Measurements from ENCODE around the gene MAP4.
"Not testable (repeated sequence)": the region's sequence is repeated elsewhere in the genome, so short reads cannot be mapped to it uniquely, and the experiment has no call there.

MAP4 gene, protein sequence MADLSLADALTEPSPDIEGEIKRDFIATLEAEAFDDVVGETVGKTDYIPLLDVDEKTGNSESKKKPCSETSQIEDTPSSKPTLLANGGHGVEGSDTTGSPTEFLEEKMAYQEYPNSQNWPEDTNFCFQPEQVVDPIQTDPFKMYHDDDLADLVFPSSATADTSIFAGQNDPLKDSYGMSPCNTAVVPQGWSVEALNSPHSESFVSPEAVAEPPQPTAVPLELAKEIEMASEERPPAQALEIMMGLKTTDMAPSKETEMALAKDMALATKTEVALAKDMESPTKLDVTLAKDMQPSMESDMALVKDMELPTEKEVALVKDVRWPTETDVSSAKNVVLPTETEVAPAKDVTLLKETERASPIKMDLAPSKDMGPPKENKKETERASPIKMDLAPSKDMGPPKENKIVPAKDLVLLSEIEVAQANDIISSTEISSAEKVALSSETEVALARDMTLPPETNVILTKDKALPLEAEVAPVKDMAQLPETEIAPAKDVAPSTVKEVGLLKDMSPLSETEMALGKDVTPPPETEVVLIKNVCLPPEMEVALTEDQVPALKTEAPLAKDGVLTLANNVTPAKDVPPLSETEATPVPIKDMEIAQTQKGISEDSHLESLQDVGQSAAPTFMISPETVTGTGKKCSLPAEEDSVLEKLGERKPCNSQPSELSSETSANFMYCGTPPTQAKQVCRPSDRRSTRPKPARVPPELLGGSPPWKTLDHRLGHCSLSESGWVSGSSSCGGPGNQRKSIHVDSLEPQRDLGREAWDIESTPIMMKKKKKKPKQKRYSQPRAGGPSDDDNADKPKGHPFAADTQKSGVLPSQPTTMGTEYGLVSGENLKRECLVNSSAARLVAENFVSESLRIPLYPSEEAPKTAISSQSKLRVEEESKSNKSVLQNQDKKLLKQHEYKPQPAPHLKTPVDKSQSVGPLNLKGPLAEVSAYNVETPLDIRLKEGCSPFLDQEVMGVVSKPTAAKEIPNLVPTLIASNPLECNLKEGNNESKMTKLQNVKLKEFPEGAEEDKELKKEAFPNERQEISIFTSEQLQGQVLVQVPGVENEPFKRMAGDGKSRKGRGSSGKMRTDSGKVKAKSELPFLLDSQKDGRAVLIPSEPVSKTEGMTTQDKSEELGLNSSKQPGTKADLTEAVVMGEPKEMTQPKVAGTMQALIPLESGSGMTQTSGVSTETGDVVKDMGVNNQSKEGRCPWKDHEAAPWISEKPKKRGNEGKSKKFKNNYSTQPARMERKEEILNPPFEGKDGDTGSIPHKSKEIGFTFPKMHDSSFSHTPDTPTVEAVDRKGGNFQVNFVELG (N-terminal part only)

DNA sequence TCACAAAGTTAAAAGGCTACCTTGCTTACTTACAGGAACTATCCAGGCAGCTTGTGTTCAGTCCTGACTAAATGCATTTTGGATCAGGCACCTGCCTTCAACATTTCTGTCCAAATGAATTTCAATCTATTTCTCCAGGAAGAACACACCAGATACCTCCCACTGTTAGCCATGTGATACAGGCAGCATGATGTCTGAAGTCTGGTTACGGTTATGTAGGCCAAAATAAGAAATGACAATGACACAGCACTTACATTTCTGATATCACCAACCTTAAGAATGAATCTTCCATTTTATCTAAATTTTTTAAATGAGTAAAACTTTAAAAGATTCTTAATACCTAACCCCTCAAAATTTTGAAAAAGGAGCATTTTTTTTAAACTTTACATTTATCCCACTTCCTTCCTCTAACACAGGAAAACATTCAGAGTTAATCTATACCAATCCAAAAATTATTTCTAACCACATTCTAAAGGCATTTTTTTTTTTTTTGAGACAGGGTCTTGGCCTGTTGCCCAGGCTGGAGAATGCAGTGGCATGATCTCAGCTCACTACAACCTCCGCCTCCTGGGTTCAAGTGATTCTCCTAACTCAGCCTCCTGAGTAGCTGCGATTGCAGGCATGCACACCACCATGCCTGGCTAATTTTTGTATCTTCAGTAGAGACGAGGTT is at the start of gene MAP4:
Gene MAP4 (minus strand): TSS at position 116 of the 673 bp plus-strand sequence. CDS start 17,556 bp downstream, outside the sequence.
- DNase-seq = no peak

DNA sequence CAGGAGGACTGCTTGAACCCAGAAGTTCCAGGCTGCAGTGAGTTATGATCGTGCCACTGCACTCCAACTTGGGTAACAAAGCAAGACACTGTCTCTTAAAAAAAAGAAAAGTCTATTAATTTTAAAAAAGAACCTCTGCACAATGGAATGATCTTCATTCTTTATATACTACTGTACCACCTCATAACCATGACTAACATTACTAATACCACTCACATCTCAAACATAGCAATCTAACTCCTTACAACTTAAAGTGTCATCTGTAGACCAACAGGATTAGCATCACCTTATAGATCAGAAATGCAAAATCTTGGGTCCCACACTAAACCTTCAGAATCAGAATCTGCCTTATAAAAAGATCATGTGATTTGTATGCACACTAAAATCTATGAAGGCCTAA is 48.8 kb upstream of the MAP4 start:
- DNase-seq = no peak

DNA sequence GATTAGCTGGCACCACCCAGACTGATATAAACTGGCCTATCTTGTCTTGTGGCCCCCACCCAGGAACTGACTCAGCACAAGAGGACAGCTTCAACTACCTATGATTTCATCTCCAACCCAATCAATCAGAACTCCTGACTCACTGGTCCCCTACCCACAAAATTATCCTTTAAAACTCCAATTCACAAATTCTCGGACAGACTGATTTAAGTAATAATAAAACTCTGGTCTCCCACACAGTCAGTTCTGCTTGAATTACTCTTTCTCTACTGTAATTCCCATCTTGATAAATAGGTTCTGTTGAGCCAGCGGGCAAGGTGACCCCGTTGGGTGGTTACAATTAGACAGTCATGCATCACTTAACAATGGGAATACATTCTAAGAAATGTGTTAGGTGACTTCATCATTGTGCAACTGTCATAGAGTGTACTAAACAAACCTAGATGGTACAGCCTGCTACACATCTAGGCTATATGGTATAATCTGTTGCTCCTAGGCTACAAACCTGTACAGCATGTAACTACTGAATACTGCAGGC is 48.1 kb upstream of the MAP4 start:
- DNase-seq = no peak

DNA sequence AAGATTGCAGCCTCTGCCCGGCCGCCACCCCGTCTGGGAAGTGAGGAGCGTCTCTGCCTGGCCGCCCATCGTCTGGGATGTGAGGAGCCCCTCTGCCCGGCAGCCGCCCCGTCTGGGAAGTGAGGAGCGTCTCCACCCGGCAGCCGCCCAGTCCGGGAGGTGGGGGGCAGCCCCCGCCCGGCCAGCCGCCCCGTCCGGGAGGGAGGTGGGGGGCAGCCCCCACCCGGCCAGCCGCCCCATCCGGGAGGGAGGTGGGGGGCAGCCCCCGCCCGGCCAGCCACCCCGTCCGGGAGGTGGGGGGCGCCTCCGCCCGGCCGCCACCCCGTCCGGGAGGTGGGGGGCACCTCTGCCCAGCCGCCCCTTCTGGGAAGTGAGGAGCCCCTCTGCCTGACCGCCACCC is 45.4 kb upstream of the MAP4 start:
- DNase-seq = not testable (repeated sequence)

DNA sequence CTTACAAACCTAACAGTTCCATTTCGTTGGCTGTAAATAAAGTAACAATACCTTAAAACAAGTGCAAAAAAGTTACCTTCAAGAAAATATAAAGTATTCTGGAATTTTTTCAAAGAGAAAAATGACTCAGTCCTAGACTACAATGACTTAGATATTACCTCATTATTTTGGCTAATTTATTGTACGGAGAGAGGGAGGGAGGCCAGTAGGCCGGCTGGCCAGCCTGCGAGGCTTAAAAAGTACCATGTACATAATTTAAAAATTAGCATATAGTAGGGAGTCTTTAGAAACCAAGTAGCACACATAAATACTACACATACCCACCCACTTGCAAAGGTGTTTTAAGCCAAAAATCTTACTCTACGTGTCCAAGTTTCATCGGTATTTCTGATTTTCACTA is 41.9 kb upstream of the MAP4 start:
- no peak for DNase-seq

DNA sequence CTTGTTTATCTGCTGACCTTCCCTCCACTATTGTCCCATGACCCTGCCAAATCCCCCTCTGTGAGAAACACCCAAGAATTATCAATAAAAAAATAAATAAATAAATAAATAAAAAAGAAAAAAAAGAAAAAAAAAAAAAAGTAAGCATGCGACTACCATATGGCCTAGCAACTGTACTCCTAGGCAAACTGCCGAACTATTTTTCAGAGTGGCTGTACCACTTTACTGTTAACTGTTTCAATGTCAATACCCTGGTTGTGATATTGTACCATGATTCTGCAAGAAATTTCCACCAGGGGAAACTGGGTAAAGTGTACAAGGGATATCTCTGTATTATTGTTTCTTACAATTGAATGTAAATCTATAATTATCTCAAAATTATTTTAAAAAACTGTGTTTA is 41.3 kb upstream of the MAP4 start:
- DNase-seq = no peak

DNA sequence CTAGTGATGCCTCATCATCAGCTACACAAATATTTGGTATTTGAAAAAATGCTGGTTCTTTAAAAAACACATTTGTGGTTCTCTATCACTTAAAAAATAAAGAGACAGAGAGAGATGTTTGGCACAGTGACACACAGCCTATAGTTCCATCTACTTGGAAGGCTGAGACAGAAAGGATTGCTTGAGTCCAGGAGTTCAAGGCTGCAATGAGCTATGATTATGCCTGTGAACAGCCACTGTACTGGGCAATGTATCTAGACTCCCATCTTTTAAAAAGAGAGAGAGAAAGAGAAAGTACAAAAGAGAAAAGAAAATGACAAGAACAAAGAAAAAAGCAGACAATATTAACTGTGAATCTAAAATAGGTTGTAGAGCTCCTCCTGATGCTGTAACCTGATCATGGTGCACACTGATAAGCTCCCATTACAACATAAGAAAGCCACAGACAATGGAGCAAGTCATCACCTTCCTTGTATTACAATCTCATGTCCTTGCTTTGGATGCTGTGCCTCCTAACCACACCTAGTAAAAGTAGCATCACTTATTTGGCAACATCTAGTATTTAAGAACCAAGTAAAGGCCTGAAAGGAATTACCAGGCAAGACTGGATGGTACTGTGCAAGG is 31.7 kb upstream of the MAP4 start:
- no peak for DNase-seq

DNA sequence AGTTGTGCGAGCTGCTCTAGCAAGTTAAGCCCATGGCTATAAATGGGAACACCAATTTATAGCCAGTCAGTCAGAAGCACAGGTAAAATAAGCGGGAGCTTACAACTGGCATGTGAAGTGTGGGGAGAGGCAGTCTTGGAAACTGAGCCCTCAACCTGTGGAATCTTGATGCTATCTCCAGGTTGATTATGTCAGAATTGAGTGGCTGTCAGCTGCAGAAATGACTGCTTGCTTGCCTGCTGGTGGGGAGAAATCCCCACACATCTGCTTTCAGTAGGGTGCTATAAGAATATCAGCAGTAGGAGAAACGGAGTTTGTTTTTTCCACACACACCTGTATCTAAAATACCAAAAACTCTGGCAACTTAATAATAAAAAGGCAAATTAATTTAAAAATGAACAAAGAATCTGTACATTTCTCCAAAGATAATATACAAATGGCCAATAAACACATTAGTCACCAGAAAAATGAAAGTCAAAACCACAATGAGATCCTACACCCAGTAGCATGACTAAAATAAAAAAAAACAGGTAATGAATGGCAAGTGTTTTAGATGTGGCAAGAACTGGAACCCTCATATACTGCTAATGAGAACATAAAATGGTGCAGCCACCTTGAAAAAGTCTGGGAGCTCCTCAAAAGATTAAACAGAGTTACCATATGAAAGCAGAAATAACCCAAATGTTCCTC is 26.0 kb upstream of the MAP4 start:
- no peak for DNase-seq

DNA sequence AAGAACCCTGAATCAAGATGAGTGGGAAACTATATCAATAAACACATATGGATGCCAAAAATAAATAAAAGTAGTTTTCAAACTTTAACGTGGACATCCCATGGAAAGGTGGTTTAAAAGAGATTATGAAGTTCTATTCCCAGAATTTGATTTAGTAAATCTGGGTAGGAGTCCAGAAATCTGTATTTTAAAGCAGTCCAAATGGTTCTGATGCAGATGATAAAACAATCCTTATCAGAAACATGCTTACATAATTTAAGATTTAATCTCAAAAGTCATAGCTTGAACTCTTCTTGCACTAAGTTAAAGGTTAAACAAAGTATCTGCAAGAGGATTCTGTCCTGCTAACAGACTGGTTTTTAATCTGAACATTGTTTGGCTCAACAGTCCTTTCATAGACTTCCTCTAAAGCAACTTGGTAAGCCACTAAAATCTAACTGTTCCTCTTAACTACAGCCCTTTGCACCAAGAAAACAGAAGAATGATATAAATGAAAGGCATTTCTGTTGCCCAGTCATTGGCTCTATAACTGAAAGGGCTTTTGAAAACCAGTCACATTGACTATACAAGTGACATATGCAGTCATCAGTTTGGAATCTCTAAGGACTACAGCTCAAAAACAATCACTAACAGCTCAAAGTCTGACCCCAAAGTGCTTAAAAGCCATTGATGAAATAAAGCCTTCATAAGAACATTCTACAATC is 23.4 kb upstream of the MAP4 start:
- DNase-seq = no peak

DNA sequence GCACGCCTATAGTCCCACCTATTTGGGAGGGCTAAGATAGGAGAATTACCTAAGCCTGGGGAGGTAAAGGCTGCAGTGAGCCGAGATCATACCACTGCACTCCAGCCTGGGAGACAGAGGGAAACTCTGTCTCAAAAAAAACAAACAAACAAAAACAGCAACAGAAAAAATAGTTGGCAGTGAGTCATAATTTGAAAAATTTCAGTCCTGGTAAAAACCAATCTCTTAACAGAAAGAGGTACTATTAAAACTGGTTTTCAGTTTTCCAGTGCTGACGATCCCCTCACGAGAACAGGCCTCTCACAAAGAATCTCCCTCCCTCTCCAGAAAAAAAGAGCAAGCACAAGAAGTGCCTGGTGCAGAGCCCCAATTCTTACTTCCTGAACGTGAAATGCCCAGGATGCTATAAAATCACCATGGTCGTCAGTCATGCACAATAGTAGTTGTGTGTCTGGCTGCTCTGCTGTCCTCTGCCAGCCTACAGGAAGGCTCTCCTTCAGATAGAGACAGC is 22.8 kb upstream of the MAP4 start:
- DNase-seq = no peak

DNA sequence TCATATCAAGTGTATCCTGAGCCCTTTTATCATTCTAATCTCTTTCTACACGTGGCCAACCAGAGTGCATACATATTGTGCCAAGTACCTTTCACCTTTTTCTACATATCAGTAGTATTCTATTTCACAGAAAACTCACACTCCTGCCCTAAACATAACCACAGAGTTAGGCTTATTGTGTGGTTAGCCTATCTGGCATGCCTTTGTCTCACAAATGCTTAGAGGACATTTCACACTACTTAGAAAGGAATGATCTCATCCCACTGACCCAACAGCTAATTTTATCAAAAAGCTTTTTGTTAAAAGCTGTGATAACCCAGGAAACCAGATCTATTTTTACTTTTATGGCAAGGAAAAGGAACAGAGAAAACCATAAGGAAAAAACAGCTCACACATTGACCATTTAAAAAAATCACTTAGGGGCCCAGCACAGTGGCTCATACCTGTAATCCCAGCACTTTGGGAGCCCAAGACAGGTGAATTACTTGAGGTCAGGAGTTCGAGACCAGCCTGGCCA is 17.8 kb upstream of the MAP4 start:
- DNase-seq = no peak

DNA sequence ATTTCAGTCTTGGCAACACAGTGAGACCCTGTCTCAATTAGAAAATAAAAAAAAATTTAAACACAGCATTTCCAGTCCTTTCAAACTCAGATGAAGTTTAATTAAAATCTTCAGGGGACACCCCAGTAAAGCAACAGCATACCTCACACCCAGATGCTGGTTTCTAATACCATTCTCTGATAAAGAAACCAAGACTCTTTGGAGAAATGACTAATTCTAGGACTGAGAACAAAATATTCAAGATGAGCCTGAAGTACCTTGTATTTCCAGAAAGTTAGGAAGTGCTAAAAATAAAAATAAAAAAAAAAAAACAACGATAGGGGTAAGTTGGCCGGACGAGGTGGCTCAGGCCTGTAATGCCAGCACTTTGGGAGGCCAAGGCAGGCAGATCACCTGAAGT is 14.0 kb upstream of the MAP4 start:
- DNase-seq = no peak

DNA sequence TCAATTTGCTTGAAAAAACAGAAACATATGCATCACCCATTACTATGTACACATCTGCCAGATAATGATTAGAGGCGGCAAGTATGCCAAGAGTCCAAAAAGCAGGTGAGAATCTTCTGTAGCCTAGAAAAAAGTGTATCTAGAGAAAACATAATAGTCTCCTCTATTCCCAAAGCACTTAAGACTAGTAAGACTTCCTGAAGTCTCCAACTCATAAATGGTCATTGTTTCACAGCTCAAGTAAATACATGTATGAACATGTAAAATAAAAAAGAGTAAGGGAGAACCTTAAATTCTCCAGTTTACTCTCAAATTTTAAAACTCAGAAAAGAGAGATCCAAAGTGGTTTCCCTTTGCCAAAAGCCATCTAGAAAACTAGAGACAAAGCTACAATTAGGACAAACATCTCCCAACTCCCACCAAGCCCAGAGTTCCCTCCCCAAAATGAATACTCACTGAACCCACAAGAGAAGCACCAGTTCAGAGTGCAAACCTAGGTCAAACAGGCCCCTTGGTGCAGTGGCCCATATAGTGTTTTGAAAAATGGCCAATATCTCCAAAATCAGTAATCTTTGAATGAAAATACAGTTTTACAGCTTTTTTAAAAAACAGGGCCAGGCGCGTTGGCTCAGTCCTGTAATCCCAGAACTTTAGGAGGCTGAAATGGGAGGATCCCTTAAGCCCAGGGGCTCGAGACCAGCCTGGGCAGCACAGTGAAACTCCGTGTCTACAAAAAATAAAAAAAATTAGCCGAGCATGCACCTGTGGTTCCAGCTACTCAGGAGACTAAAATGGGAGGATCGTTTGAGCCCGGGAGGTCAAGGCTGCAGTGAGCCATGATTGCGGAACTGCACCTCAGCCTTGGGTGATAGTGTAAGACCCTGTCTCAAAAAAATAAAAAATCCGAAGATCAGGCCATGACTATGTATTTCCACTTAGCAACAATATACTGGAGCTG is 11.0 kb upstream of the MAP4 start:
- no peak for DNase-seq

DNA sequence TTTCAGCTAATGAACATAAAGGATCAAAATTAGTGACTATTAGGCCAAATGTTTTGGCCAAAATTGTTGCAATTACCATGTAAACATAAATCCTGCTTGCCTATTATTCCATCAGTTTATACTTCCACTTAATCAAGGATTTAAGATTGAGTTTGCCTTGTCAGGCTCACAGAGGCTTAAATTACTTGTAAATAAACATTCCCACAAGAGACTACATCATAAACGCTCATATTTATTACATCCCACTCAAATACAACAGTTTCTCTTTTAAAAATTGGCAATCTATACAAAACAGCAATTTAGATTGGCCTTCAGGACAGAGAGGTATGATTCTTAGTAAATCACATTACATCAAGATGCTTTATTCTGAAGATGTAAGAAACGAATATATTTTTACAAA is 9.9 kb upstream of the MAP4 start:
- no peak for DNase-seq

DNA sequence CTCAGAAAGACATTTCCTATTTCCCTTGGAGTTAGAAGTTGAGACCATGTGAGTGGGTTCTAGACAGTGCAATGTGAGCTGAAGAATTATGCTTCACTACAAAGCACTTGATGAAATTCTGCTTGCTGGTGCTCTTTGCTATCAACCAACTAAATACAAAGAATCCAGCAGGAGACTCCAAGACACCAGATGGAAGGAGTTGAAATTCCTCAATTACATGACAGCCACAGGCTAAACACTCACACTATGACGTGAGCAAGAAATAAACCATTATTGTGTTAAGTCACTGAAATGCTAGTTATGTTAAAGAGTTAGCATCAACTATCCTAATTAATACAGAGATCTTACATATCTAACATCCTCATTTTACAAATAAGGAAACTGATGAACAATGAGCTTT is 8.2 kb upstream of the MAP4 start:
- no peak for DNase-seq

DNA sequence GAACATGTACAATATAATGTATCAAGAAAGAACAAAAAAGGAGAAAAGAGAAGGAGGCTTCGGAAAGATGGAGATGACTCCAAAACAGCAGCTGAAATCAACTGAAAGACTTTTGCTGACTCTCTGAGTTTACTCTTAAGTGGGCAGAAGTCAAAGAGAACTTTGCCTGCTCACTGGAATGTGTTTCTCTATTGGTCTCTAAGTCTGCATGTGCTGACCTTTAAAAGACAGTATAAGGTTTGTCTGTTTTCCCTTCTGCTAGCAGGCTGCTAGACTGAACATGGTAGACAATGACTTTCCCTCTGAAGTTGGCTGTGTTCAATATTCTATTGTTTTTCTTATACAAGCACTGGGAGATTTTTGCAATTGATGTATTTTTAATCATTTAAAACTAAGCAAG is 7.2 kb upstream of the MAP4 start:
- no peak for DNase-seq

DNA sequence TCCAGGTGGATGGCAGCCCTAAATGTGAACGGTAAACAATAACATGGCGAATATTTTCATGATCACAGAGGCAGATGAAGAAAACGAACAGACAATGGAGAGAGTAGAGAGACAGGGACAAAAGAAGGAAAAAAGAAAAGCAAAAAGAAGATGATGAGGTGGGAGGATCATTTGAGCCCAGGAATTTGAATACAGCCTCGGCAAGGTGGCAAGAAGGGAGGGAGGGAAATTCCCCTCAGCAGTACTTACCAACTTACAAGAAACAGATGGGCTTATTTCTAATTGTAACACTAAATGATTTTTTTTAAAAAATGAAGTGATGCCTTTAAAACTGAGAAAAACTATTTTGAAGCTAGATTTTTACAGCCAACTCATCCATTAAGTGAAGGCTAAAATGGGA is 6.0 kb upstream of the MAP4 start:
- no peak for DNase-seq

DNA sequence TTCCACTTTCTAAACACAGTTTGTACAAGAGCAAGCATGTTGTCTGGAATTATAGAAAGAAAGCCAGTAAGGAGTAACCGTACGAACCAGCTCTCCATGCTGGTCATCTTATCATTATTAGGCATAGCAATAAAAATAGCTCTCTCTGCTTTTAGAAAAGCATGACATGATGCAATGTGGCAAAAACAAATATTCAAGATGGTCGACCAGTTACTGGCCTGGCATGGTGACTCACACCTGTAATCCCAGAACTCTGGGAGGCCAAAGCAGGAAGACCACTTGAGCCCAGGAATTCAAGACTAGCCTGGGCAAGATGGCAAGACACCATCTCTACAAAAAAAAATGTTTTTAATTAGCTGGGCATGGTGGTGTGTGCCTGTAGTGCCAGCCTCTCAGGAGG is 2.6 kb upstream of the MAP4 start:
- DNase-seq = no peak

Measured in stimulated activated CD4-positive, alpha-beta T cell treated with anti-CD3 and anti-CD28 coated beads, Interleukin-15, amount 100 ng/mL, for 24 hours (primary cell).